Thoracic aorta (tissue), 2 donors: Measurements from ENCODE around the gene LCORL. TPM values are rescaled to one million over a fixed set of nuclear protein-coding genes. Genes with fewer than 3 reads are reported as not detected.

ENCODE experiments used
- ATAC-seq: fragments of 150-250 bp; one replicate; pipeline ENCODE4 v1.8.0; 2017; ENCODE audit warnings: low read depth; ENCODE audit not compliant: insufficient number of reproducible peaks, low FRiP score
- DNase-seq: peaks from one replicate; pipeline ENCODE4 v3.0.0-alpha.2; 2020; ENCODE audit warnings: low spot score
- H3K27ac ChIP-seq, 2 donors: fragments of 200-600 bp; sonication (generic); 1 replicate in 1 of 2; 2 replicates in 1 of 2; pipeline ENCODE4 v1.5.1; 2016; ENCODE audit warnings: mild to moderate bottlenecking in 2 of 2, moderate library complexity in 2 of 2
- H3K27me3 ChIP-seq: fragments of 200-600 bp; sonication (generic); replicated peaks from 2 replicates; pipeline ENCODE4 v1.6.0; 2016; ENCODE audit warnings: mild to moderate bottlenecking; ENCODE audit not compliant: insufficient read depth
- H3K36me3 ChIP-seq: fragments of 200-600 bp; sonication (generic); one replicate; pipeline ENCODE4 v1.5.1; 2016
- H3K4me1 ChIP-seq, 2 donors: fragments of 200-600 bp; sonication (generic); 1 replicate in 1 of 2; 2 replicates in 1 of 2; pipeline versions ENCODE4 v1.5.1 to v1.6.0; 2016; ENCODE audit warnings: low read depth in 2 of 2, mild to moderate bottlenecking in 1 of 2; ENCODE audit not compliant: control insufficient read depth in 1 of 2
- H3K4me3 ChIP-seq: fragments of 200-600 bp; sonication (generic); 2 replicates; pipeline ENCODE4 v1.5.1; 2016; ENCODE audit warnings: mild to moderate bottlenecking
- H3K9me3 ChIP-seq: fragments of 200-600 bp; sonication (generic); 2 replicates; pipeline ENCODE4 v1.5.1; 2016
- total RNA-seq, 2 donors: library from RNA; depleted of rRNA; stranded (reverse); fragments of >200 nt; gene quantifications; one replicate each; pipeline versions ENCODE4 v1.1.0 to v1.2.3, GENCODE V29; 2016
- TF ChIP-seq, protein P1 (sequence below): fragments of 200-600 bp; sonication (generic); IDR thresholded peaks from one replicate; pipeline ENCODE4 v1.5.1; 2019; ENCODE audit warnings: antibody characterized with exemption

The LCORL gene
- total RNA-seq, 2 donors from 2014 or later: 10.4 to 39.4 TPM

DNA sequence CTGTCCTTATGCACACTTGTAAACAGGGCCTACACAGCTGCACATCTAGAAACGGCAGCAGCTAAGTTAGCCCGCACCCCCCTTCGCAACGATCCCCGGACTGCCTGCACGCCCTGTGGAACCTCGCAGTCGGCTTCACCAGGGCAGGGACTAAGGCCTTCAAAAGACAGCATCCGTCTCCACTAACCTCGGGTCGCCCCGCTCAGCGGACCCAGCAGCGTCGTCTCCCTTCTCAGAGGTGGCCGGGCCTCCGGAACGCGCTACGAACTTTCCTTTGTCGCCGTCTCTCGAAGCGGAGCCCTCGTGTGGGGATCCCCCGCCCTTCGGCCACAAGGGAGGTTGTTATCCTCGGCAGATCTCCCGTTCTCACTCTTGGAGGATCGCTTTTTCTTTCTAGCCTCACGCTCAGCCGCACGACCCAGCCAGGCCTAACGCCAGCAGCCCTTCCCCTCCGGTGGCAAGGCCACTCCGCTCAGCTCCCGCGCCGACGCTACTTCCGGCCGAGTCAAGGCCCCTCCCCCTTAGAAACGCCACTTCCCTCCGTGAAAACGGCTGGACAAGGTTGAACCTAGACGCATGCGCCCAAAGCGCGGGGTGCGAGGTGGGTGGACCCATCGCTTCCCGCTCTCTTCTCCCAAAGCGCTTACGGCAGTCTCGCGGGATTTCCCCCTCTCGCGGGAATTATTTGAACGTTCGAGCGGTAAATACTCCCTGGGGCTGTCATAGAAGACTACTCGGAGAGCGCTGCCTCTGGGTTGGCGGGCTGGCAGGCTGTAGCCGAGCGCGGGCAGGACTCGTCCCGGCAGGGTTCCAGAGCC lies 211.1 kb downstream of the LCORL start, which contains the start of the genes DCAF16 and NCAPG:
Gene DCAF16 (minus strand): TSS at position 498 of the 818 bp plus-strand sequence. CDS start 6,616 bp downstream, outside the sequence.
Gene NCAPG (plus strand): TSS at position 720 of the 818 bp plus-strand sequence. CDS start 99 bp downstream, outside the sequence.
- TF ChIP-seq, protein P1, sequence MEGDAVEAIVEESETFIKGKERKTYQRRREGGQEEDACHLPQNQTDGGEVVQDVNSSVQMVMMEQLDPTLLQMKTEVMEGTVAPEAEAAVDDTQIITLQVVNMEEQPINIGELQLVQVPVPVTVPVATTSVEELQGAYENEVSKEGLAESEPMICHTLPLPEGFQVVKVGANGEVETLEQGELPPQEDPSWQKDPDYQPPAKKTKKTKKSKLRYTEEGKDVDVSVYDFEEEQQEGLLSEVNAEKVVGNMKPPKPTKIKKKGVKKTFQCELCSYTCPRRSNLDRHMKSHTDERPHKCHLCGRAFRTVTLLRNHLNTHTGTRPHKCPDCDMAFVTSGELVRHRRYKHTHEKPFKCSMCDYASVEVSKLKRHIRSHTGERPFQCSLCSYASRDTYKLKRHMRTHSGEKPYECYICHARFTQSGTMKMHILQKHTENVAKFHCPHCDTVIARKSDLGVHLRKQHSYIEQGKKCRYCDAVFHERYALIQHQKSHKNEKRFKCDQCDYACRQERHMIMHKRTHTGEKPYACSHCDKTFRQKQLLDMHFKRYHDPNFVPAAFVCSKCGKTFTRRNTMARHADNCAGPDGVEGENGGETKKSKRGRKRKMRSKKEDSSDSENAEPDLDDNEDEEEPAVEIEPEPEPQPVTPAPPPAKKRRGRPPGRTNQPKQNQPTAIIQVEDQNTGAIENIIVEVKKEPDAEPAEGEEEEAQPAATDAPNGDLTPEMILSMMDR: no peak
- peaks cover 26 to 48% of the 10 kb centered on the region in 2 donors for H3K4me1 ChIP-seq
- H3K9me3 ChIP-seq: no peaks in the 10 kb centered on the region
- H3K27ac ChIP-seq: peak within 1 kb of the TSS; percentile 94 to 96
- peak; percentile 100 for ATAC-seq
- H3K4me3 ChIP-seq: peak within 1 kb of the TSS; percentile 92
- no peaks in the 10 kb centered on the region for H3K27me3 ChIP-seq
- no peaks in the 10 kb centered on the region for H3K36me3 ChIP-seq
- DNase-seq: peak; percentile 96

DNA sequence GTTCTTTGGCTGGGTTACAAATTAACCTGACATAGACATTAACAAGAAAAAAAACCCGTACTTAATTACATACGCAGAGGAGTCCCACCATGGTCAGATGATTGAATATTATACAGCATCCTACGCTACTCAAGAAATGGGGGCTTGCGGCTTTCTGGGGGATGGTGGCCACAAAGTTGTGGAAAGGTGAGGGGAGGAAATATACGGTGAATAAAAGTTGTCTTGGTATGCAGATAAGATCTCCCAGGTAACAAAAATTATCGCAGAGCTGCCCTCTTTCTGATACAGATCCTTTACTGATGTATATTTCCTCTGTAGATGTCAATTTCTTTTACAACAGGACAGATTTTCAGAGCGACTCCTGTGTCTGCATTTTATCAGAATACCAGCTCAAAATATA lies 211.9 kb downstream of the LCORL start:
- H3K9me3 ChIP-seq: no peaks in the 10 kb centered on the region
- H3K4me3 ChIP-seq: peak overlapping the region; percentile 92
- TF ChIP-seq, protein P1: no peak
- H3K4me1 ChIP-seq: peaks cover 26 to 48% of the 10 kb centered on the region in 2 donors
- H3K27me3 ChIP-seq: no peaks in the 10 kb centered on the region
- H3K27ac ChIP-seq: peak overlapping the region; percentile 94 to 96
- no peak for ATAC-seq
- DNase-seq: no peak
- H3K36me3 ChIP-seq: no peaks in the 10 kb centered on the region

DNA sequence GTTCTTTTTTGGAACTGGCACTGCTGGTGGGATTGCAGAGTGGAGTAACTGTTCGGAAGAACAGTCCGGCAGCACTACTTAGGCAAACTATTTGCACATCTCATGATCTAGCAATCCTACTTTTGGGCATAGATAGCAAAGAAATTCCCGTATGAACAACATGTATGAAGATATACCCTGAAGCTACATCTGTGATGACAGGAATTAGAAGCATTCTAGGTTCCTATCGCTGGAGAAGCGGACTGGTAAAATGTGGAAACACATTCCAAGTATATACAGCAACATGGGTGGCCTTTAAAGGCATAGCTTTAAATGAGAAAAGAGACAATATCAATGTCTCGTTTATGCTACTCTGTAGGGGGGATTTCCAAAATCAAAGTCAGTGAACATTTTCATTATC lies 214.1 kb downstream of the LCORL start:
- TF ChIP-seq, protein P1: no peak
- H3K4me3 ChIP-seq: peak overlapping the region; percentile 92

DNA sequence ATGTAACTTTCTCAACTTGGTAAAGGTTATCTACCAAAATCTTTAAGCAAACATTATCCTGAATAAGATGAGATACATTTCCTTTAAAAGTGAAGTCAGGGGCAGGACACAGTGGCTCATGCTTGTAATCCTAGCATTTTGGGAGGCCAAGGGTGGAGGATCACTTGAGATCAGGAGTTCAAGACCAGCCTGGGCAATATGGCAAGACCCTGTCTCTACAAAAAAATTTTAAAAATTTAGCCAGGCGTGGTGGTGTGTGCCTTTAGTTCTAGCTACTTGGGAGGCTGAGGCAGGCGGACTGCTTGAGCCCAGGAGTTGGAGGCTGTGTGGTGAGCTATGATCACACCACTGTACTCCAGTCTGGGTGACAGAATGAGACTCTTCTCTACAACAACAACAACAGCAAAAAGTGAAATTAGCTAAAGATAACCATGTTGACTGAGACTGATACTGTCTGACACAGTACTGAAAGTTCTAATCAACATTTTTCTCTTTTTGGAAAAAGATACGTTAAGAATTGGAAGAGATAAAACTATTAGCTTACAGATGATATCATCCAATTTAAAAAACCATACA lies 215.9 kb downstream of the LCORL start:
- TF ChIP-seq, protein P1: no peak
- Histone ChIP-seq H3K4me3 (no peak overlapping the region), H3K4me1 (peaks cover 26 to 44% of the 10 kb centered on the region in 2 donors), H3K9me3 (no peaks in the 10 kb centered on the region), H3K27me3 (no peaks in the 10 kb centered on the region), H3K27ac (no peak overlapping the region), H3K36me3 (peaks cover 17% of the 10 kb centered on the region)
- ATAC-seq (no peak), DNase-seq (no peak)

More for the DNA sequence above, 214.1 kb downstream of the LCORL start:
- no peaks in the 10 kb centered on the region for H3K27me3 ChIP-seq
- H3K4me1 ChIP-seq: peaks cover 26 to 48% of the 10 kb centered on the region in 2 donors
- H3K36me3 ChIP-seq: peaks cover 17% of the 10 kb centered on the region
- ATAC-seq (no peak), DNase-seq (no peak)
- no peak overlapping the region for H3K27ac ChIP-seq
- no peaks in the 10 kb centered on the region for H3K9me3 ChIP-seq

DNA sequence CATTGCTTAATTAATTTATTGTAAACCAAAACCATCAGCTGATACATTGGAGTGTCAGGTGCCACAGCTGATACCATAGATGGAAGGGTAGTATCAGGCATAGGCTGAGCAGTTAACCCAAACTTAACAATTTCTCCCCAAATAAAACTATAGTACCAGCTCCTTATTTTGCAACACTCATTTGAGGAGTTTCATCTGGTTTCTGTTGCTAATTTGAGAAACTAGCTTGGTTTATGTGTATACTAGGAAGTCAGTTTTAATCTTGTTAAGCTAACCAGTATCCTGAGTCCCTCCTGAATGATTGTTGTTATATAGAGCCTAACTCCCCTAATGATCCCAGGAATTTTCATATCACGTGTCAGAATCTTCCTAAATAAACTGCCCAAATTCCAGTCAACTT lies 223.7 kb downstream of the LCORL start:
- DNase-seq (no peak), ATAC-seq (no peak)
- Histone ChIP-seq H3K27me3 (no peaks in the 10 kb centered on the region), H3K4me1 (no peaks in the 10 kb centered on the region), H3K4me3 (no peak overlapping the region), H3K36me3 (peaks cover 6% of the 10 kb centered on the region), H3K27ac (no peak overlapping the region), H3K9me3 (no peaks in the 10 kb centered on the region)
- TF ChIP-seq, protein P1: no peak
